Measurements from ENCODE around the gene OR4B1.

Gene OR4B1

GRCh38 chr11:48261600-48261999 is 45.0 kb downstream of the OR4B1 start:
- no peak for DNase-seq (ENCODE audit: low spot score)

GRCh38 chr11:48263423-48263911 is 46.9 kb downstream of the OR4B1 start, which contains the start of gene OR4X1:
OR4X1 (plus strand) TSS chr11:48263861; CDS start chr11:48263861, 0 bp downstream.
- DNase-seq (ENCODE audit: low spot score), result no peak

Data from Ammon's horn (tissue), 1 donor.